Activated effector memory CD4-positive, alpha-beta T cell treated with anti-CD3 and anti-CD28 coated beads, Interleukin-2, amount 50 U/mL, for 16 hours (primary cell): ENCODE results near the gene VANGL1.

Experiments
- DNase-seq: peaks from one replicate; pipeline ENCODE4 v3.0.0-alpha.2; 2020

VANGL1 gene

DNA sequence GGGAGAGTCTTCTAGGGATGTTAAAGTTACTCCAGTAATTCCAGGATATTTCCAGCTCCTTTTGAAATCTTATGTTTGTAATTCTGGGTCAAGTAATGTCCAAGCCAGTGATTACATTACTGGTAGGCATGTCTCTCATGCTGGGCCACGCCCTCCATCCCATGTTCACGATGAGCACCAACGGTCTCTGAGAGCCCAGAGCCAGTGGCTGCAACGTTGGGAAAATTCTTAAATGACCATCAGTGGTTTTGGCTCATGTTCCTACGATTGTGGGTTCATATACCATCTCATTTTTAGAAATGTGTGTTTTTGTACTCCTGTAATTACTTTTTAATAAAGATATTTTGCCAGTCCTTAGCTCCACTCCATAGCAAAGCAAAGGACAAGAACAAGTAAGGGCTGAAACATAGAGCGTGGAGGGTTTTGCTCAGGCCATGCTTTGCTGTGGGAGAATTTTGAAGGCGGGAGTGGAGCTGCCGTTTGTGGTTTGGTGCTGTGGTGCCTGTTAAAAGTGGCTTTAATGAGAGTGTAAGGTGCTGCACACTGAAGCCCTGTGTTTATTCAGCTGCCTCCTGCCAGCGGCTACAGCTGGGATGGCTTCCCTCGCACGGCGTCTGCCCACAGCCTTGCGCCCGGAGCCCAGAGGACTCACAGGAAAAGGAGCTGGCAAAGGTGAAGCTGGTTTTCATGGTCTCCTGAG lies 28.9 kb downstream of the VANGL1 start:
- DNase-seq: no peak

GRCh38 chr1:115671176-115671934 lies 29.6 kb downstream of the VANGL1 start:
- DNase-seq: no peak

DNA sequence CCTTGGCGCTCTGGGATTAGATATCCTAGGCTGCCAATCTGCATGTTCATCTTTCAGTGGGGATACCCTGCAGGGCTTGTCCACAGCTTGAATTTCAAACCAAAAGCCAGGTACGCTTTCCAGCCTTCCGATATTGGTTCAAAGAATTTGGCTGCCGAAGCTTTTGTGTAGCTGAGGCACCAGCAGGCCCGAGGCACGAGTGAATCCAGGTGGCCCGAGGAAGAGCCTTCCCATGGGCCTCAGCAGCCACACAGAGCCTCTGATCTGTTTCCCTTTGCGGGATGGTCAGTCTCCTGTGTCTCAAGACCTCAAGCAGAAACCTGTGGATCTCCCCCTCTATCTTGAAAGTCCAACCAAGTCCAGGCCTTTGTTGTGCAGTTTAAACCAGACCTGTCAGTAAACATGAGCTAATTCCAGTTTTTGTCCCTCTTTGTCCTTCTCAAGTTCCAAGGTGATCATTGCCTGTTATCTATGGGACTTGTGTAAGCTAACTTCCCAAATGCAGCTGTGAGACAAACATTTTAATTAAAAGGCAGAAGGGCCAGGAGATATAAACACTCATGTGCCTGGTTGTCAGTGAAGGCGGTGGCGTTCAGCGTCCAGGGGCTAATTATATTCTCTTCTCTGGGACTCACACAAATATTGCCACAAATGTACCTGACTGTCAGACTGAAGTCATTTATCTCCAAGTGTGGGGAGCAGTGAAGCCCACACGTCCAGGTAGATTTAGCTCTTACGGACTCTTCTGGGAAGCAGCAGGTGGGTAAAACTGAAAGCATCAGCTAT lies 30.6 kb downstream of the VANGL1 start:
- DNase-seq: no peak

GRCh38 chr1:115676498-115677181 lies 34.9 kb downstream of the VANGL1 start:
- DNase-seq: no peak

- DNase-seq: no peak
Observed at GRCh38 chr1:115677182-115677555, 35.4 kb downstream of the VANGL1 start.

GRCh38 chr1:115677565-115677964 lies 35.8 kb downstream of the VANGL1 start:
- no peak for DNase-seq

DNA sequence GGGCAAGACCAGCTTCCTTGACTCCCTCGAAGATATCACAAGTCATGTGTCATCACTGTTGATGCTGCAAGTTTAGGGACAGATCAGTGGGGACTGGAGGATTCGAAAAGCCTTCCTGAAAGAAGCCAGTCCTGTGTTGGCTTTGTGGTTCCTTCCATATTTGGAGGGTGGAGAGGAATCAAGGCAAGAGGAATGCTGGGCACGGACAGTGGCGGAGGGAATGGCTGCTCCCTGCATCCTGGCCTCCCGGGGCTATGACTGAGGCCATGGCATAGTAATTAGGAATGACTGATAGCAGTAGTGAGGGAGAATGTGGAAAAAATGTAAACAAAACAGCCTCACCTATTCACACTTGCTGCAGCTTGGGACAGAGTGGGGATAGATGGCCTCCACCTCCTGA lies 36.4 kb downstream of the VANGL1 start:
- no peak for DNase-seq

- DNase-seq: no peak
Observed at GRCh38 chr1:115679141-115679611, 37.4 kb downstream of the VANGL1 start.

- no peak for DNase-seq
Observed at GRCh38 chr1:115680730-115681111, 39.0 kb downstream of the VANGL1 start.

DNA sequence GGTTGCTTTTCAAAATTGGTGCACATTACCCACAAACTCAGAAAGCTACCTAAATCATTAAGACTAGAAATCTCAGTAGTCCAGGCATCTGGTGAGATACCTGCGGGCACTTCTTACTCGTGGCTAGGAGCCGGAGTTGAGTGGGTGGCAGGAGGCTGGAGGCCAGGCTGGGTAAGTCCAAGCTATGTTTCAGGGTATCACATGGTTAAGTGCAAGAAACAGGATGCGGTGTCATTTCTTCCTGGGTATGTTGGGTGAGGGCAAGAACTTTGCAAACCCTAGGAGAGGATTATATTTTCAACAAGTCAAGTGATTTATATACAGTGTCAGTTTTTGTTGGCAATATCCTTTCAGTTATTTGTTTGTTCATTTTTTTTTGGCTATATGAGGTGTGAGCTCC lies 41.0 kb downstream of the VANGL1 start:
- no peak for DNase-seq

DNA sequence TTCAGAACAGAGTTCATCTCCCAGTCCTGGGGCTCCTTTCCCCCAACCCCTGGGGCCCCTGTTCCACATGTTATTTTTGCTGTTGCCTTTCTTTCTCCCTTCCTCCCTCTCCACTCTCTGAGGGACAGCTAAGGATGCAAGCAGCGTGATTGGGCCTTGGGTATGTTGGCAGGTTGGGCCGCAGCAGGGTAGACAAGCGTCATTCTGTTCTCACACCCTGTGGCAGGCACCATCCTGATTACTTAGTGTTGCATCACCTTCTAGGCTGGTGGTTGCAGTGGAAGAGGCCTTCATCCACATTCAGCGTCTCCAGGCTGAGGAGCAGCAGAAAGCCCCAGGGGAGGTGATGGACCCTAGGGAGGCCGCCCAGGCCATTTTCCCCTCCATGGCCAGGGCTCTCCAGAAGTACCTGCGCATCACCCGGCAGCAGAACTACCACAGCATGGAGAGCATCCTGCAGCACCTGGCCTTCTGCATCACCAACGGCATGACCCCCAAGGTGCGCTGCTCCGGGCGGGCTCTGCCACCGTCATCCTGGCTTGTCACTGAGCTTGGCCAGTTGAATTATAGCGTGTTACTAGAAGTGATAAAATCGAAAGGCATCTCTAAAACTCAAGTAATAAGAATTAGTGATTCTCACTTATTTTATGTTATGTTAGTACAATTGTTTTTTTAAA lies 43.4 kb downstream of the VANGL1 start:
- no peak for DNase-seq

DNA sequence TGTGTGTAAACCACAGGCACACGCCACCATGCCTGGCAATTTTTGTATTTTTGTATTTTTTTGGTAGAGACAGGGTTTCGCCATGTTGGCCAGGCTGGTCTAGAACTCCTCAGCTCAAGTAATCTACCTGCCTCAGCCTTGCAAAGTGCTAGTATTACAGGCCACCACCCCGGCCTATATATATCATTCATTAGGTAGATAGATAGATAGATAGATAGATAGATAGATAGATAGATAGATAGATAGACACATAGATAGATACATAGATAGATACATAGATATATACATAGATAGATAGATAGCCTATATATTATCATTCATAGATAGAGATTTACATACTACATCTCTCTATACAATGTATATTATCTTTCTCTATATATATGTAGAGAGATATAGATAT lies 46.0 kb downstream of the VANGL1 start:
- no peak for DNase-seq

DNA sequence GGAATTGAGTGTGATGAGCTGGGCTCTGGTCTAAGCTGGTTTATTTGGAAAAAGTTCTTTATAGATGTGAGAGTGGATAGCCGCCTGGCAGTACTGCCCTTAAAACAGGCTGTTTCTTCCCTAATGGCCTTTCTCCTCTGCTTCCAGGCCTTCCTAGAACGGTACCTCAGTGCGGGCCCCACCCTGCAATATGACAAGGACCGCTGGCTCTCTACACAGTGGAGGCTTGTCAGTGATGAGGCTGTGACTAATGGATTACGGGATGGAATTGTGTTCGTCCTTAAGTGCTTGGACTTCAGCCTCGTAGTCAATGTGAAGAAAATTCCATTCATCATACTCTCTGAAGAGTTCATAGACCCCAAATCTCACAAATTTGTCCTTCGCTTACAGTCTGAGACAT lies 49.2 kb downstream of the VANGL1 start:
- DNase-seq: no peak

GRCh38 chr1:115692224-115692623 lies 50.5 kb downstream of the VANGL1 start:
- DNase-seq: no peak

DNA sequence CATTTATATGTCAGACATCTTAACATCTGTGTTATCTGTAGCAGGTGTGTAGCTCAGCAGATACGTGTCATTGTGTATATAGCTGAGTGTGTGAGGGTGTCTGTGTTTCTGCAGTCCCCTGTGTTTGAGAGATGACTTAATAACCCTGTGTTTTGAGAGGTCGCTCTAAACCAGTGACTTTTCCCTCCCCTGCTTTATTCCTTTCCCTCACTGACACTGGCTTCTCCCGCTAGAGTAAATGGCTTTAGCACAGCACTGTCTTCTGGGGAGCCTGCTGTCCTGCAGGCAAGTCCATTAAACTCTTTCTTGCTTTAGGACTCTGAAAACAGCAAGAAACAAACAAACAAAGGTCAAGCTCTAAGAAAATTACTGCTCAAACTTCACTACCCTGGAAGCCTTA lies 53.0 kb downstream of the VANGL1 start:
- no peak for DNase-seq

DNA sequence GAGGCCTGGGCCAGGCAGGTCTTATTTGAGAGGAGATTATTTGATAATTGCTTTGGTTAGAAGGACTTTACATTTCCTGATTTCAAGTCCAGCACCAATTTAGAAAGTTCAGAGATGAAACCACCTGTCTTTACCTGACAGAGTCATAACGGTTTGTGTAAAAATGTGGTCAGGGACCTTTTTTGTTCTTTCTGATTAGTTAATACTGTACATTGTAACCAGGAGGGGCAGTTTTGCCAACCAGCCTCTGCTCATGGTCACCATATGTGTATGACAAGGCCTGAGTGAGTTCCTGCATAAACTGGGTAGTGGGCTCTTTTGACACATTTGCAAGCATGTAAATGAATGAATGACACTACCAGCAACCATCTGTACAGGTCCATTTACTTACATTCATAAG lies 55.8 kb downstream of the VANGL1 start:
- no peak for DNase-seq

GRCh38 chr1:115701090-115701489 lies 59.3 kb downstream of the VANGL1 start:
- DNase-seq: no peak

GRCh38 chr1:115702959-115703358 lies 61.2 kb downstream of the VANGL1 start:
- no peak for DNase-seq

DNA sequence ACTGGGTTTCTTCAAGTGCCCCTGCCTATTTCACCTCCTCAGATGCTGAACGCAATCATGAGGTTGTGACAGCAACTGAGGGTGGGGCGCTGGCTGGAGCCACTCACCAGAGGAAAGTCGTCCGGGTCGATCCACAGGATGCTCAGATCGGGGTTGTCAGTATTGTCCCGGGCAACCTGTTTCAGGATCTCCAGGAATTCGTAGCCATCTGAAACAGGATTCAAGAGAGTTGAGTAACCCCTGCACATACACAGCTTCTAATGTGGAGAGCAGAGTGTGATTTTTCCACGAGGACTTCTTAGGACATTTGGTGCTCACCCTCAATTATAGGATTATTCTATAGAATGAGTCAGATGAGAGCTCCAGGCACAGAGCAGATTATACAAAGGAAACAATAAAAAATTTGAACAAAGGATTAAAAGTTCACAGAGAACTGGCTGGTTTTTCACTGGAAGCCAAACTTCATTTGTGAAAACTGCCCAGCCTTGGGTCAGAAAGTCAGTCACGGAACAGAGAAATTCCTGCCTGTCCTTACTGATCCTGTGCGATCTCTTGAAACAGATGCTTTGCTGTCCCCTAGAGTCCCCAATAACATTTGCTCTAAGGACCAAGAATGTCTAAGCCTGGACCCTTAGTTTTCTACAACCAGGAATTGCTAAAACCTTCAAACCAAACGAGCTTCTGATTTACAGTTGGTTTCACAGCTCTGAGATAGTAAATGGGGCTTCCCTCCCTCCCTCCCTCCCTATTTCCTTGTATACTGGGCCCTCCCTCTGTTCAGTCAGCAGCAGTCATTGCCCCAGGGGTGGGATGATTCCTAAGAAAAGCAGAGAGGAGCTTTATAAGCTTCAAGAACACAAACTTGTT lies 63.5 kb downstream of the VANGL1 start:
- no peak for DNase-seq

DNA sequence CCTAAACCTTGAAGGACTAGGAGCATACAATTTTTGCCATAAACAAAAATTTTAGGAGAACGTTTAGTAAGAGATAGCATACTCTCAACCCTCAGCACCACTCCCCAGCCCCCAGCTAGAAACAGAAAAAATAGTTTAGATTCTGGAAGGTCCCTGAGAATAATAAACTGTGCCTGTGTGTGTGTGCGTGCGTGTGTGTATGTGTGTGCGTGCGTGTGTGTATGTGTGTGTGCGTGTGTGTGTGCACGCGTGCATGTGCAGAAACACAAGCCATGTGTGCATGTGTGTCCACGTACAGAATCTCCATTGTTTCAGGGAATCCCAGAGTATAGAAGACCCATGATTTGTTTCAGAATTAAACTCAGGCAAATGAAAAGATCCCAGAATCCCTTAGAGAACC lies 64.2 kb downstream of the VANGL1 start:
- DNase-seq: no peak

DNA sequence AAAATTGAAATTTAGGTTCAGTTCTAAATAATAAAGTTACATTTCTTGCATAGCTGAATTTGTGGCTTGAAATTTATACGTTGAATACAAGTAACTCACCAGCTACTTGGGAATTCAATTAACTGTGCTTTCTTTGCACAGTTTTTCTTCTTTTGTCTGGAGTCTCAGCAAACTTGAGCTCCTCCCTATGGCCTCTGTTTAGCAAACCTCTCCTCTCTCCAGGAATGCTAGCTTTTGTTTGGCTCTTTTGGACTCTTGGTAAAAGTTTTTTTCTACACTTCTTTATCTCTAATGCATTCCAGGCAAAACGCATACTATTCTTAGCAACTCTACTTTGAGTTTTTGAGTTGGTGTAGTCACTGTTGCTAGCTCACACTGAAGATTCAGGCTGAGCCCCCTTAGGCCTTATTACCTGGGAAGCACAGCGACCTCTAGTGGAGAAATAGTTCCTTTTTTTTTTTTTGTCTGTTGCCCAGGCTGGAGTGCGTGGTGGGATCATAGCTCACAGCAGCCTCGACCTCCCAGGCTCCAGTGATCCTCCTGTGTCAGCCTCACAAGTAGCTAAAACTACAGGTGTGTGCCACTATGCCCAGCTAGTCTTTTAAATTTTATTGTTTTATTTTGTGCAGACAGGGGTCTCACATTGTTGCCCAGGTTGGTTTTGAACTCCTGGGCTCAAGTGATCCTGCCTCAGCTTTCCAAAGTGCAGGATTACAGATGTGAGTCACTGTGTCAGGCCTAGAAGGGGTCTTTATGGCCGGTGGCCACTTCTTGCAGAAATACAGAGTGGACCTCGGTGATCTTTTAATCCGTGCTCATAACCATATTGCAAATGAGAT lies 65.0 kb downstream of the VANGL1 start:
- no peak for DNase-seq
